Lower leg skin (tissue), 3 donors: ENCODE data around the gene SYTL1.

Experiments
- POLR2A ChIP-seq, 2 donors: fragments of 450-650 bp; IDR thresholded peaks; one replicate each; pipeline ENCODE4 v1.6.1; 2016 to 2017; ENCODE audit warnings: antibody characterized with exemption in 2 of 2, mild to moderate bottlenecking in 1 of 2, moderate library complexity in 1 of 2
- TF ChIP-seq, protein P1 (sequence below), 3 donors: fragments of 450-650 bp; IDR thresholded peaks; one replicate each; pipeline ENCODE4 v1.5.1; 2016; ENCODE audit warnings: antibody characterized with exemption in 3 of 3, mild to moderate bottlenecking in 3 of 3, moderate library complexity in 2 of 3

DNA sequence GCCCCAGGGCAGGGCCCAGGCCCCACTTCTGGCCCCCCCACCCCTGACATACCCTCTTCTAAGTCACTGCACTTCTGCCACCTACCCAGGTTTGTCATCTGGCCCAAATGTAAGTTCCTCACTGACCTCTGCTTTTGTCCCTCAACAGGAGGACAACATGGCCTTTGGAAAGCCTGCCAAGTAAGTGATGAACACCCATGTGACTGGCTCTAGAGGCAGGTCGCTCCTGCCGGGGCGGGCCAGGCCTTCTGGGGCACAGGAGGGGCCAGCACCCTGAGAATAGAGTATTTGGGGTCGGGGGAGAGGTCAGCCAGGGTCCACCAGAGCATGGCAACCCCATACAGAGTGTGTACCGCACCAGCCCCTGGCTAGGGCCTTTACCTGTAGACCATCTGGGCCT is 9.9 kb upstream of the SYTL1 start:
- TF ChIP-seq, protein P1, sequence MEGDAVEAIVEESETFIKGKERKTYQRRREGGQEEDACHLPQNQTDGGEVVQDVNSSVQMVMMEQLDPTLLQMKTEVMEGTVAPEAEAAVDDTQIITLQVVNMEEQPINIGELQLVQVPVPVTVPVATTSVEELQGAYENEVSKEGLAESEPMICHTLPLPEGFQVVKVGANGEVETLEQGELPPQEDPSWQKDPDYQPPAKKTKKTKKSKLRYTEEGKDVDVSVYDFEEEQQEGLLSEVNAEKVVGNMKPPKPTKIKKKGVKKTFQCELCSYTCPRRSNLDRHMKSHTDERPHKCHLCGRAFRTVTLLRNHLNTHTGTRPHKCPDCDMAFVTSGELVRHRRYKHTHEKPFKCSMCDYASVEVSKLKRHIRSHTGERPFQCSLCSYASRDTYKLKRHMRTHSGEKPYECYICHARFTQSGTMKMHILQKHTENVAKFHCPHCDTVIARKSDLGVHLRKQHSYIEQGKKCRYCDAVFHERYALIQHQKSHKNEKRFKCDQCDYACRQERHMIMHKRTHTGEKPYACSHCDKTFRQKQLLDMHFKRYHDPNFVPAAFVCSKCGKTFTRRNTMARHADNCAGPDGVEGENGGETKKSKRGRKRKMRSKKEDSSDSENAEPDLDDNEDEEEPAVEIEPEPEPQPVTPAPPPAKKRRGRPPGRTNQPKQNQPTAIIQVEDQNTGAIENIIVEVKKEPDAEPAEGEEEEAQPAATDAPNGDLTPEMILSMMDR (IDR thresholded peaks at IDR 0.05), result no peak
- TF ChIP-seq POLR2A (IDR thresholded peaks at IDR 0.05), result no peak
